Brain microvascular endothelial cell (primary cell): ENCODE results near the gene CHRNA7.

Experiments used
- DNase-seq: peaks from one replicate; pipeline ENCODE4 v3.0.0-alpha.2; 2020
- H3K27ac ChIP-seq: fragments of 250-450 bp; sonication (Bioruptor Pico); 2 replicates; pipeline ENCODE4 v1.5.1; 2020; ENCODE audit warnings: mild to moderate bottlenecking, moderate library complexity
- H3K27me3 ChIP-seq: fragments of 250-450 bp; sonication (Bioruptor Pico); replicated peaks from 2 replicates; pipeline ENCODE4 v1.5.1; 2020; ENCODE audit warnings: mild to moderate bottlenecking
- H3K36me3 ChIP-seq: fragments of 250-450 bp; sonication (Bioruptor Pico); replicated peaks from 2 replicates; pipeline ENCODE4 v1.5.1; 2020; ENCODE audit warnings: mild to moderate bottlenecking
- H3K4me3 ChIP-seq: 2 replicates; pipeline ENCODE4 v1.5.1; 2011; ENCODE audit warnings: low read depth, mild to moderate bottlenecking, control low read depth, low read length, moderate library complexity
- CTCF ChIP-seq: IDR thresholded peaks from 2 replicates; pipeline ENCODE4 v1.5.1; 2011; ENCODE audit warnings: low read depth, mild to moderate bottlenecking, moderate library complexity, low read length, control low read depth, inconsistent platforms; ENCODE audit errors: missing control alignments
- in situ Hi-C: cut with HindIII; loops from 2 replicates; pipeline ENCODE4 v1.10.0; 2017; ENCODE audit warnings: low sequenced_read_pairs, low pct_ligation_motif_present

CHRNA7 gene

GRCh38 chr15:32107477-32108080 is 77.3 kb downstream of the CHRNA7 start:
- no peak for DNase-seq
- TF ChIP-seq CTCF: no peak
- in situ Hi-C loops: no loop called here
- Histone ChIP-seq H3K27me3 (no peaks in the 10 kb centered on the region), H3K4me3 (no peak overlapping the region), H3K27ac (no peak overlapping the region), H3K36me3 (no peaks in the 10 kb centered on the region)

GRCh38 chr15:32108661-32109060 is 78.3 kb downstream of the CHRNA7 start:
- Histone ChIP-seq H3K36me3 (no peaks in the 10 kb centered on the region), H3K27ac (no peak overlapping the region), H3K27me3 (no peaks in the 10 kb centered on the region), H3K4me3 (no peak overlapping the region)
- TF ChIP-seq CTCF: no peak
- no peak for DNase-seq
- in situ Hi-C loops: no loop called here

GRCh38 chr15:32112101-32112500 is 81.8 kb downstream of the CHRNA7 start:
- no peak for DNase-seq
- H3K36me3 ChIP-seq: no peaks in the 10 kb centered on the region
- H3K27ac ChIP-seq: no peak overlapping the region
- in situ Hi-C loops: no loop called here
- no peak for TF ChIP-seq CTCF
- no peak overlapping the region for H3K4me3 ChIP-seq
- no peaks in the 10 kb centered on the region for H3K27me3 ChIP-seq

- Histone ChIP-seq H3K36me3 (no peaks in the 10 kb centered on the region), H3K27ac (no peak overlapping the region), H3K27me3 (no peaks in the 10 kb centered on the region), H3K4me3 (no peak overlapping the region)
- in situ Hi-C loops: no loop called here
- DNase-seq: no peak
- TF ChIP-seq CTCF: no peak
Measured at GRCh38 chr15:32113224-32113623, 82.9 kb downstream of the CHRNA7 start.

GRCh38 chr15:32117122-32117521 is 86.8 kb downstream of the CHRNA7 start:
- Histone ChIP-seq H3K27me3 (no peaks in the 10 kb centered on the region), H3K36me3 (no peaks in the 10 kb centered on the region), H3K4me3 (no peak overlapping the region), H3K27ac (no peak overlapping the region)
- TF ChIP-seq CTCF: no peak
- DNase-seq: no peak
- in situ Hi-C loops: no loop called here

GRCh38 chr15:32119286-32119685 is 89.0 kb downstream of the CHRNA7 start:
- Histone ChIP-seq H3K27ac (no peak overlapping the region), H3K27me3 (no peaks in the 10 kb centered on the region), H3K36me3 (no peaks in the 10 kb centered on the region), H3K4me3 (no peak overlapping the region)
- no peak for TF ChIP-seq CTCF
- DNase-seq: no peak
- in situ Hi-C loops: no loop called here
